GM12878 (cell line): Measurements from ENCODE around the gene OSBPL3.

ENCODE experiments used
- CTCF ChIP-seq, 3 experiments: IDR thresholded peaks in 2 of 3; conservative IDR thresholded peaks in 1 of 3; 2 replicates each; pipeline ENCODE4 v1.5.1; 2011; ENCODE audit warnings: low read depth in 3 of 3, low read length in 3 of 3, mild to moderate bottlenecking in 3 of 3, control low read depth in 2 of 3, moderate library complexity in 2 of 3, inconsistent platforms in 1 of 3, mixed read lengths in 1 of 3; ENCODE audit not compliant: control insufficient read depth in 2 of 3, insufficient read depth in 1 of 3; ENCODE audit errors: extremely low read depth in 1 of 3
- ELK1 ChIP-seq: IDR thresholded peaks from 2 replicates; pipeline ENCODE4 v1.6.1; 2012; ENCODE audit warnings: low read depth, low read length, improper control_type of control experiment
- EZH2 ChIP-seq: IDR thresholded peaks from 2 replicates; pipeline ENCODE4 v1.6.1; 2012; ENCODE audit warnings: low read depth, mild to moderate bottlenecking, control low read depth, inconsistent platforms, low read length, borderline replicate concordance; ENCODE audit not compliant: control insufficient read depth
- FOXK2 ChIP-seq: fragments of 450-650 bp; IDR thresholded peaks from 2 replicates; pipeline ENCODE4 v1.6.1; 2017; ENCODE audit warnings: mild to moderate bottlenecking, moderate library complexity
- GABPA ChIP-seq: IDR thresholded peaks from 2 replicates; pipeline ENCODE4 v1.6.1; 2014; ENCODE audit warnings: antibody characterized with exemption, low read depth, mild to moderate bottlenecking, inconsistent platforms
- NR2C2 ChIP-seq: IDR thresholded peaks from 2 replicates; pipeline ENCODE4 v1.6.1; 2011; ENCODE audit warnings: borderline replicate concordance, low read depth; ENCODE audit not compliant: control insufficient read depth, insufficient read length
- POLR2A ChIP-seq: IDR thresholded peaks from 2 replicates; pipeline ENCODE4 v1.6.1; 2011; ENCODE audit warnings: low read depth, mild to moderate bottlenecking, low read length
- RCOR1 ChIP-seq: conservative IDR thresholded peaks from 2 replicates; pipeline ENCODE4 v1.6.1; 2012; ENCODE audit warnings: low read depth, low read length, improper control_type of control experiment
- SMC3 ChIP-seq: IDR thresholded peaks from 2 replicates; pipeline ENCODE4 v1.6.1; 2011; ENCODE audit warnings: low read length, improper control_type of control experiment, borderline replicate concordance
- TAF1 ChIP-seq: IDR thresholded peaks from 2 replicates; pipeline ENCODE4 v1.6.1; 2011; ENCODE audit warnings: mild to moderate bottlenecking, low read depth, low read length, borderline replicate concordance
- TCF7 ChIP-seq: IDR thresholded peaks from 2 replicates; pipeline ENCODE4 v1.6.1; 2014; ENCODE audit warnings: antibody characterized with exemption, borderline replicate concordance

- TF ChIP-seq TCF7 (no peak), TAF1 (no peak), FOXK2 (no peak), RCOR1 (no peak), POLR2A (no peak), EZH2 (no peak), ELK1 (no peak), CTCF (IDR thresholded peaks at IDR 0.05 in 2 of 3, conservative IDR thresholded peaks at IDR 0.05 in 1 of 3; ENCODE audit: control insufficient read depth in 2 of 3, extremely low read depth in 1 of 3, insufficient read depth in 1 of 3, low read depth in 3 of 3, low read length in 3 of 3) (no peak), SMC3 (no peak), GABPA (no peak), NR2C2 (no peak)
These were observed 45.3 kb upstream of the OSBPL3 start for GRCh38 chr7:25025218-25025671.
